K562 (cell line): ENCODE data around the gene ZNF235. TPM values are rescaled to one million over a fixed set of nuclear protein-coding genes. Genes with fewer than 3 reads are reported as not detected.
"Not testable (repeated sequence)": the region's sequence is repeated elsewhere in the genome, so short reads cannot be mapped to it uniquely, and the experiment has no call there.

Source experiments
- ATAC-seq: fragments of 200-7000 bp; cut with Tn5 transposase; 3 replicates; pipeline ENCODE4 v1.9.1; 2020; ENCODE audit warnings: moderate library complexity
- BruUV-seq: library from RNA; stranded (reverse); fragments of 400-500 nt; replicated peaks from 2 replicates; lab custom pipeline; 2021; lab: Mats Ljungman, UMichigan
- CTCF ChIA-PET: fragments of 300-600 bp; formaldehyde crosslinking; extraction: SDS; loops from one replicate; lab custom pipeline; 2021; ENCODE audit warnings: low intra/inter-chr PET ratio; lab: Yijun Ruan, JAX
- POLR2A ChIA-PET: fragments of 300-600, 350-650 bp; sonication (Branson Sonifier 250); formaldehyde crosslinking; extraction: SDS; loops from one replicate; lab custom pipeline; 2021; ENCODE audit warnings: antibody characterized with exemption, inconsistent platforms; lab: Yijun Ruan, JAX
- DNase-seq, 4 experiments: peaks; one replicate each; pipeline versions ENCODE4 v3.0.0 to v3.0.0-alpha.2; 2011 to 2018; ENCODE audit warnings: low spot score in 3 of 4, mixed read lengths in 3 of 4; ENCODE audit errors: extremely low read depth in 1 of 4
- FAIRE-seq: peaks from 2 replicates; lab custom pipeline; 2011; peaks lifted over from hg19 to GRCh38; lab: Jason Lieb, UNC
- H2AFZ ChIP-seq: 2 replicates; pipeline ENCODE4 v1.6.0; 2011; ENCODE audit warnings: low read depth, low read length, control low read depth, inconsistent platforms
- H3K27ac ChIP-seq: fragments of 200-600 bp; 3 replicates; pipeline ENCODE4 v1.8.0; 2011; ENCODE audit warnings: low read depth, mild to moderate bottlenecking, control low read depth, inconsistent platforms, low read length, moderate library complexity, mixed read lengths; ENCODE audit errors: extremely low read depth
- H3K27me3 ChIP-seq, 2 experiments: fragments of 300-600 bp in 1 of 2; 2 replicates in 1 of 2; 3 replicates in 1 of 2; pipeline versions ENCODE4 v1.6.0 to v1.8.0; 2011; ENCODE audit warnings: inconsistent platforms in 2 of 2, low read length in 2 of 2, mild to moderate bottlenecking in 1 of 2, mixed read lengths in 1 of 2, moderate library complexity in 1 of 2; ENCODE audit not compliant: control insufficient read depth in 2 of 2, insufficient read depth in 2 of 2
- H3K36me3 ChIP-seq: fragments of 300-600 bp; 3 replicates; pipeline ENCODE4 v1.8.0; 2011; ENCODE audit warnings: mild to moderate bottlenecking, low read length, inconsistent platforms; ENCODE audit not compliant: control insufficient read depth, insufficient read depth
- H3K4me1 ChIP-seq, 2 experiments: fragments of 200-600 bp in 1 of 2; replicated peaks in 1 of 2; 2 replicates in 1 of 2; 3 replicates in 1 of 2; pipeline versions ENCODE4 v1.5.1 to v1.8.0; 2011; ENCODE audit warnings: inconsistent platforms in 2 of 2, low read length in 2 of 2, mild to moderate bottlenecking in 1 of 2, mixed read lengths in 1 of 2, moderate library complexity in 1 of 2; ENCODE audit not compliant: control insufficient read depth in 2 of 2, insufficient read depth in 2 of 2
- H3K4me2 ChIP-seq: 2 replicates; pipeline ENCODE4 v1.6.1; 2011; ENCODE audit warnings: low read length, control low read depth, inconsistent platforms, mixed read lengths; ENCODE audit not compliant: insufficient read depth
- H3K4me3 ChIP-seq: fragments of 200-600 bp; sonication (generic), shearing (Covaris generic); 2 replicates; pipeline ENCODE4 v1.5.1; 2016; ENCODE audit warnings: control low read depth, inconsistent platforms
- H3K79me2 ChIP-seq: fragments of 200-600 bp; 3 replicates; pipeline ENCODE4 v1.8.0; 2011; ENCODE audit warnings: low read length, inconsistent platforms; ENCODE audit not compliant: control insufficient read depth, insufficient read depth
- H3K9ac ChIP-seq, 2 experiments: 2 replicates each; pipeline versions ENCODE4 v1.6.0 to v1.6.1; 2011; ENCODE audit warnings: low read depth in 2 of 2, low read length in 2 of 2, control low read depth in 1 of 2, inconsistent platforms in 1 of 2, mild to moderate bottlenecking in 1 of 2, mixed read lengths in 1 of 2; ENCODE audit not compliant: insufficient read depth in 1 of 2
- H3K9me1 ChIP-seq: one replicate; pipeline ENCODE4 v1.6.0; 2011; ENCODE audit warnings: inconsistent platforms, mild to moderate bottlenecking, low read length, moderate library complexity; ENCODE audit not compliant: control insufficient read depth, insufficient read depth
- H3K9me3 ChIP-seq: replicated peaks from 2 replicates; pipeline ENCODE4 v1.5.1; 2011; ENCODE audit warnings: low read depth, low read length, inconsistent platforms; ENCODE audit not compliant: control insufficient read depth, insufficient read depth
- H4K20me1 ChIP-seq: replicated peaks from 2 replicates; pipeline ENCODE4 v1.6.1; 2011; ENCODE audit warnings: low read length, inconsistent platforms, mixed read lengths; ENCODE audit not compliant: control insufficient read depth, insufficient read depth
- CHD4 ChIP-seq: fragments of 200-600 bp; sonication (generic); IDR thresholded peaks from 3 replicates; pipeline ENCODE4 v1.6.1; 2012; ENCODE audit warnings: low read depth, mild to moderate bottlenecking, mixed read lengths, low read length, inconsistent platforms; ENCODE audit not compliant: insufficient read depth, insufficient replicate concordance, poor library complexity, severe bottlenecking
- KLF16 ChIP-seq: IDR thresholded peaks from 2 replicates; pipeline ENCODE4 v1.6.1; 2016; ENCODE audit warnings: antibody characterized with exemption
- PCBP1 ChIP-seq: fragments of 200-400 bp; formaldehyde crosslinking; IDR thresholded peaks from 2 replicates; pipeline ENCODE4 v1.6.1; 2018; ENCODE audit warnings: mild to moderate bottlenecking, low read depth, low read length; ENCODE audit not compliant: poor library complexity, severe bottlenecking
- PHF21A ChIP-seq: fragments of 450-650 bp; IDR thresholded peaks from 2 replicates; pipeline ENCODE4 v1.6.1; 2017; ENCODE audit warnings: low read depth, borderline replicate concordance
- SETDB1 ChIP-seq: IDR thresholded peaks from one replicate; pipeline ENCODE4 v1.6.1; 2012; ENCODE audit warnings: low read length, control low read depth, inconsistent platforms
- TCF7 ChIP-seq: sonication (generic); IDR thresholded peaks from 2 replicates; pipeline ENCODE4 v1.6.1; 2016; ENCODE audit warnings: antibody characterized with exemption, borderline replicate concordance
- ZFP30 ChIP-seq: fragments of 250-450 bp; sonication (Bioruptor Pico); IDR thresholded peaks from 2 replicates; pipeline ENCODE4 v1.8.0; 2022; ENCODE audit warnings: moderate library complexity, mild to moderate bottlenecking, inconsistent platforms, borderline replicate concordance
- WGBS: fragments of 100-300 bp; shearing (Covaris generic); methylation state at CpG from one replicate; pipeline ENCODE4 v1.1.6; 2016; ENCODE audit warnings: low coverage, mixed read lengths; ENCODE audit not compliant: insufficient coverage; ENCODE audit errors: missing lambda C conversion rate; 5-methylcytosine and 5-hydroxymethylcytosine counted together
- in situ Hi-C: fragments of 300-500 bp; cut with MboI; formaldehyde crosslinking; loops from 4 replicates; pipeline ENCODE4 v1.15.0; 2018; ENCODE audit warnings: inconsistent platforms, mixed read lengths
- intact Hi-C: fragments of 100-400 bp; cut with micrococcal nuclease; formaldehyde crosslinking; loops from 2 replicates; pipeline ENCODE4 v1.14.2; 2022
- polyA plus RNA-seq, 8 experiments: library from polyadenylated mRNA; depleted of rRNA in 4 of 8; stranded (reverse) in 5 of 8; unstranded in 3 of 8; fragments of >200 nt; fragmentation: Nextera tagmentation in 2 of 8; fragmentation: Illumina TruSeq in 1 of 8; extraction: Ambion mirVana in 2 of 8; extraction: Trizol in 1 of 8; gene quantifications; 2 replicates each; pipeline versions ENCODE4 v1.2.1 to v1.2.3, GENCODE V29; 2011 to 2014; ENCODE audit warnings: inconsistent platforms in 1 of 8, missing spikeins in 1 of 8
- total RNA-seq, 7 experiments: library from RNA; depleted of rRNA in 6 of 7; stranded (reverse); fragments of >200 nt in 6 of 7; fragmentation: Illumina TruSeq in 2 of 7; extraction: Trizol in 2 of 7; gene quantifications; 2 replicates each; pipeline versions ENCODE4 v1.2.1 to v1.2.3, GENCODE V29; 2011 to 2021; ENCODE audit warnings: low replicate concordance in 1 of 7
- TF ChIP-seq, protein P1 (sequence below), 2 experiments: IDR thresholded peaks; 2 replicates each; pipeline ENCODE4 v1.6.1; 2012; ENCODE audit warnings: improper control_type of control experiment in 2 of 2, low read depth in 2 of 2, low read length in 2 of 2, borderline replicate concordance in 1 of 2
- TF ChIP-seq, protein P2 (sequence below): sonication (generic); formaldehyde crosslinking; IDR thresholded peaks from 2 replicates; pipeline ENCODE4 v1.9.0; 2022; ENCODE audit warnings: mild to moderate bottlenecking, missing genetic modification reagents

Gene ZNF235
- total and polyA plus RNA-seq, 9 of the 15 experiments (the other 6 are each of a cell fraction or from before 2014, with no cell fraction given), result 0.68 to 2.9 (median 1.3) TPM

DNA sequence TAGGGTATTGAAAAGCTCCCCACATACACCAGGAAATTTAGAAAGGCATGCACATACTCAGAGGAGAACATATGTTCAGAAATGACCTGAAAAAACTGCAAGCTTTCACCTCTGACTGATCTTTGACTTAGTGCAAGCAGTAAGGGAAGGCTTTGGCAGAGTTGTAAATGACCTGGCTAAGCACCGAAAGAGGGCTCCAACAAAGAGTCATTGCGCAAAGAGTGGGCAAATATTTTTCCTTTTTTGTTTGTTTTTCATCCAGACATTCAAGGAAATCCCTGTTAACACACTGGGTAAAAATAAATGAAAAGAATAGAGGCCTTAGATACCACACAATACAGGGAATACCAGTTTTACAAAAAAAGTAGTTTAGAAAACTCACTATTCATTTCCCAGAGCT lies 50.3 kb downstream of the ZNF235 start:
- DNase-seq, result no peak
- Histone ChIP-seq H3K27me3 (no peaks in the 10 kb centered on the region), H3K9ac (no peak overlapping the region), H4K20me1 (no peaks in the 10 kb centered on the region), H3K79me2 (no peaks in the 10 kb centered on the region), H3K4me2 (no peak overlapping the region), H3K4me1 (no peaks in the 10 kb centered on the region), H3K36me3 (no peaks in the 10 kb centered on the region), H3K27ac (no peak overlapping the region), H3K4me3 (no peak overlapping the region), H3K9me1 (no peaks in the 10 kb centered on the region), H2AFZ (no peak overlapping the region), H3K9me3 (no peaks in the 10 kb centered on the region; the same call in 1 of the 2 replicates)
- POLR2A ChIA-PET, result no interaction called here
- no peak for TF ChIP-seq PCBP1
- no peak for TF ChIP-seq ZFP30
- no peak for TF ChIP-seq CHD4
- no peak for TF ChIP-seq KLF16
- TF ChIP-seq, protein P1, sequence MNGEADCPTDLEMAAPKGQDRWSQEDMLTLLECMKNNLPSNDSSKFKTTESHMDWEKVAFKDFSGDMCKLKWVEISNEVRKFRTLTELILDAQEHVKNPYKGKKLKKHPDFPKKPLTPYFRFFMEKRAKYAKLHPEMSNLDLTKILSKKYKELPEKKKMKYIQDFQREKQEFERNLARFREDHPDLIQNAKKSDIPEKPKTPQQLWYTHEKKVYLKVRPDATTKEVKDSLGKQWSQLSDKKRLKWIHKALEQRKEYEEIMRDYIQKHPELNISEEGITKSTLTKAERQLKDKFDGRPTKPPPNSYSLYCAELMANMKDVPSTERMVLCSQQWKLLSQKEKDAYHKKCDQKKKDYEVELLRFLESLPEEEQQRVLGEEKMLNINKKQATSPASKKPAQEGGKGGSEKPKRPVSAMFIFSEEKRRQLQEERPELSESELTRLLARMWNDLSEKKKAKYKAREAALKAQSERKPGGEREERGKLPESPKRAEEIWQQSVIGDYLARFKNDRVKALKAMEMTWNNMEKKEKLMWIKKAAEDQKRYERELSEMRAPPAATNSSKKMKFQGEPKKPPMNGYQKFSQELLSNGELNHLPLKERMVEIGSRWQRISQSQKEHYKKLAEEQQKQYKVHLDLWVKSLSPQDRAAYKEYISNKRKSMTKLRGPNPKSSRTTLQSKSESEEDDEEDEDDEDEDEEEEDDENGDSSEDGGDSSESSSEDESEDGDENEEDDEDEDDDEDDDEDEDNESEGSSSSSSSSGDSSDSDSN (IDR thresholded peaks at IDR 0.05; ENCODE audit: borderline replicate concordance in 1 of 2, low read depth in 2 of 2, low read length in 2 of 2), result no peak
- TF ChIP-seq, protein P2, sequence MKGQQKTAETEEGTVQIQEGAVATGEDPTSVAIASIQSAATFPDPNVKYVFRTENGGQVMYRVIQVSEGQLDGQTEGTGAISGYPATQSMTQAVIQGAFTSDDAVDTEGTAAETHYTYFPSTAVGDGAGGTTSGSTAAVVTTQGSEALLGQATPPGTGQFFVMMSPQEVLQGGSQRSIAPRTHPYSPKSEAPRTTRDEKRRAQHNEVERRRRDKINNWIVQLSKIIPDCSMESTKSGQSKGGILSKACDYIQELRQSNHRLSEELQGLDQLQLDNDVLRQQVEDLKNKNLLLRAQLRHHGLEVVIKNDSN (CRISPR knock-in tag), result no peak
- TF ChIP-seq PHF21A, result no peak
- TF ChIP-seq SETDB1, result no peak
- TF ChIP-seq TCF7, result no peak
- ATAC-seq, result no peak
- FAIRE-seq, result no peak
- WGBS, result 0% methylated on average over 2 of the region's 2 CpGs
- in situ Hi-C loops, result no loop called here
- CTCF ChIA-PET, result no interaction called here
- BruUV-seq, result no TSS peak
- intact Hi-C loops, result no loop called here

DNA sequence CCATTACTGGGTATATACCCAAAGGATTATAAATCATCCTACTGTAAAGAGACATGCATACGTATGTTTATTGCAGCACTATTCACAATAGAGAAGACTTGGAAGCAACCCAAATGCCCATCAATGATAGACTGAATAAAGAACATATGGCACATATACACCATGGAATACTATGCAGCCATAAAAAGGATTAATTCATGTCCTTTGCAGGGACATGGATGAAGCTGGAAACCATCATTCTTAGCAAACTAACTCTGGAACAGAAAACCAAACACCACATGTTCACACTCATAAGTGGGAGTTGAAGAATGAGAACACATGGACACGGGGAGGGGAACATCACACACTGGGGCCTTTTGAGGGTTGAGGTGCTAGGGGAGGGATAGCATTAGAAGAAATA lies 51.4 kb downstream of the ZNF235 start:
- H3K27ac ChIP-seq, H3K4me3 ChIP-seq, intact Hi-C loops, H3K9me3 ChIP-seq, BruUV-seq, H2AFZ ChIP-seq, FAIRE-seq, H4K20me1 ChIP-seq, H3K27me3 ChIP-seq, H3K79me2 ChIP-seq, H3K36me3 ChIP-seq, H3K9ac ChIP-seq, in situ Hi-C loops, DNase-seq, H3K4me2 ChIP-seq, CTCF ChIA-PET, H3K4me1 ChIP-seq, H3K9me1 ChIP-seq, ATAC-seq: not testable (repeated sequence)
- POLR2A ChIA-PET, result interaction anchor here (0.6 to 1.0 kb wide), 2 partner anchors 19 to 201 kb away, joined by 3 to 5 read pairs; no protein-coding TSS in a partner anchor
- WGBS, result 0% methylated on average over 2 of the region's 2 CpGs
